Natural killer cell treated with Interleukin-12 subunit alpha and Interleukin-12 subunit beta and Interleukin-15 and Interleukin-18, amount 100 ng/mL, for 72 hours (primary cell): ENCODE data around the gene ZMAT5. TPM values are rescaled to one million over a fixed set of nuclear protein-coding genes. Genes with fewer than 3 reads are reported as not detected.
"Not testable (repeated sequence)": the region's sequence is repeated elsewhere in the genome, so short reads cannot be mapped to it uniquely, and the experiment has no call there.

ENCODE experiments used
- ATAC-seq, 2 donors: fragments of 150-1000 bp; cut with Tn5 transposase in 1 of 2; sonication (Bioruptor Pico), chemical (Tn5 transposase) in 1 of 2; 2 replicates each; pipeline ENCODE4 v1.10.0; 2021
- DNase-seq: peaks from one replicate; pipeline ENCODE4 v3.0.0; 2022; ENCODE audit warnings: low spot score
- H3K27ac Mint-ChIP-seq, 2 donors: 1 replicate in 1 of 2; 2 replicates in 1 of 2; pipeline ENCODE4 v1.8.0; 2022; ENCODE audit warnings: mixed read lengths in 2 of 2, mild to moderate bottlenecking in 1 of 2, moderate library complexity in 1 of 2
- H3K27me3 Mint-ChIP-seq, 2 donors: 1 replicate in 1 of 2; 2 replicates in 1 of 2; pipeline ENCODE4 v1.8.0; 2022; ENCODE audit warnings: mixed read lengths in 2 of 2
- H3K36me3 Mint-ChIP-seq: one replicate; pipeline ENCODE4 v1.8.0; 2022; ENCODE audit warnings: mixed read lengths
- H3K4me1 Mint-ChIP-seq, 2 donors: 1 replicate in 1 of 2; 2 replicates in 1 of 2; pipeline ENCODE4 v1.8.0; 2022; ENCODE audit warnings: low read depth in 2 of 2, mixed read lengths in 2 of 2, mild to moderate bottlenecking in 1 of 2
- H3K4me3 Mint-ChIP-seq: one replicate; pipeline ENCODE4 v1.8.0; 2022; ENCODE audit warnings: mixed read lengths
- H3K9me3 Mint-ChIP-seq: 2 replicates; pipeline ENCODE4 v1.8.0; 2022; ENCODE audit warnings: mixed read lengths
- total RNA-seq, 2 donors: library from RNA; stranded (reverse); gene quantifications; one replicate each; pipeline ENCODE4 v1.2.3, GENCODE V29; 2022

Gene ZMAT5
- total RNA-seq, 2 donors from 2014 or later = 17.3 to 34.4 TPM

GRCh38 chr22:29754658-29755395 lies 12.0 kb downstream of the ZMAT5 start:
- not testable (repeated sequence) for H3K27ac Mint-ChIP-seq, H3K36me3 Mint-ChIP-seq, ATAC-seq, H3K4me3 Mint-ChIP-seq, H3K9me3 Mint-ChIP-seq, DNase-seq, H3K27me3 Mint-ChIP-seq
- H3K4me1 Mint-ChIP-seq = peaks cover 23 to 24% of the 10 kb centered on the region in 2 donors

GRCh38 chr22:29753808-29754657 lies 12.8 kb downstream of the ZMAT5 start:
- no peak for ATAC-seq

GRCh38 chr22:29751669-29752068 lies 15.1 kb downstream of the ZMAT5 start:
- no peaks in the 10 kb centered on the region for H3K36me3 Mint-ChIP-seq
- peaks cover 24 to 30% of the 10 kb centered on the region in 2 donors for H3K4me1 Mint-ChIP-seq
- ATAC-seq = no peak
- peak overlapping the region; percentile 81 to 95 for H3K27ac Mint-ChIP-seq
- no peaks in the 10 kb centered on the region for H3K9me3 Mint-ChIP-seq
- no peaks in the 10 kb centered on the region for H3K27me3 Mint-ChIP-seq
- no peak for DNase-seq
- no peak overlapping the region for H3K4me3 Mint-ChIP-seq

More at GRCh38 chr22:29753808-29754657, 12.8 kb downstream of the ZMAT5 start:
- no peaks in the 10 kb centered on the region for H3K36me3 Mint-ChIP-seq
- peak overlapping the region in 1 of 2 donors; percentile 95 for H3K27ac Mint-ChIP-seq
- peaks cover 24 to 27% of the 10 kb centered on the region in 2 donors for H3K4me1 Mint-ChIP-seq
- no peaks in the 10 kb centered on the region for H3K27me3 Mint-ChIP-seq
- DNase-seq = no peak
- no peaks in the 10 kb centered on the region for H3K9me3 Mint-ChIP-seq
- H3K4me3 Mint-ChIP-seq = no peak overlapping the region

DNA sequence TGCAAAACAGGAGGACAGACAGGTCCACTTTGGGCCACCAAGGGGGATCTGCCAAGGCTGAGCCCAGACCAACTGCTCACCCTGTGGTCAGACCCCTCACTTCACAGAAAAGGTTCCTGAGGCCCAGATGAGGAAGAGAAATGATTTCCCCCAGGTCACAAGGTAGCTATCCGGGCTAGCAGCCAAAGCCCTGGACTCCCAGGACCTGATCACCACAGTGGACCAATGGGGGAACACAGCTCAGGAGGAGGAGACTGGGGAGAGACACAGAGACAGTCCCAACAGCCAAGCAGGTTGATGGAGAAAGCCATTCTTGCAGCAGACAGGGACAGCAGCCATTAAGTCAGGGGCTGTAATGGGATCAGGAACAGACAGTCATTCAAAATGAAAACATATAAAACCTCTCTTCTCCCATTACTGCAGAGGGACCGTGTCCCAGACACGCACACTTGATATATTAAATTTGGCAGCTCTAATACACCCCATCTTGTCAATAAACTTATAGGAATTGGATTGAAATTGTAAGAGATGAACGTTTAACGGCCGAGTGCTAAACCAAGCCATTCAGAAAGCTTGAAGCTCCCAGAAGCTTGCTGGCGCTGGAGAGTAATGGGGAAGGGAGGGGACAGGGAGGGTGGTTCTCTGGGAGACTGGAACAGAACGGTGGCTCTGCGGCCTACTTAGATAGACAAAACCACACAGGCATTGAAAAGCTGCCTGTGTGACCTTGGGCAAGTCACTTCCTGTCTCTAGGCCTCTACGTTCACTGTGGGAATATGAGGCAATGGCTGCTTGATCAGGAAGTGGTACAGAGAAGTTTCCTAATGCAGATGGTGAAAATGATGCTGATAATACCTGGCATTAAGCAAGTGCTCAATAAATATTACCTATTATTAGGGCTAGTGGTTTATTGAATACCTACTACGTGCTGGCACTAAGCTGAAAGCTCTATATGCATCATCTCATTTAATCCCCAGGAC lies 16.0 kb downstream of the ZMAT5 start:
- Mint-ChIP-seq H3K4me1 (peaks cover 24 to 30% of the 10 kb centered on the region in 2 donors), H3K27me3 (no peaks in the 10 kb centered on the region), H3K9me3 (no peaks in the 10 kb centered on the region), H3K4me3 (no peak overlapping the region), H3K27ac (peak overlapping the region; percentile 81 to 95), H3K36me3 (no peaks in the 10 kb centered on the region)
- DNase-seq (peak; percentile 76), ATAC-seq (peak; percentile 88 to 89)

GRCh38 chr22:29750029-29750428 lies 16.8 kb downstream of the ZMAT5 start:
- Mint-ChIP-seq H3K36me3 (peaks cover 4% of the 10 kb centered on the region), H3K27ac (peak overlapping the region; percentile 81 to 95), H3K4me3 (no peak overlapping the region), H3K27me3 (no peaks in the 10 kb centered on the region), H3K4me1 (peaks cover 24 to 30% of the 10 kb centered on the region in 2 donors), H3K9me3 (no peaks in the 10 kb centered on the region)
- ATAC-seq (no peak), DNase-seq (no peak)

DNA sequence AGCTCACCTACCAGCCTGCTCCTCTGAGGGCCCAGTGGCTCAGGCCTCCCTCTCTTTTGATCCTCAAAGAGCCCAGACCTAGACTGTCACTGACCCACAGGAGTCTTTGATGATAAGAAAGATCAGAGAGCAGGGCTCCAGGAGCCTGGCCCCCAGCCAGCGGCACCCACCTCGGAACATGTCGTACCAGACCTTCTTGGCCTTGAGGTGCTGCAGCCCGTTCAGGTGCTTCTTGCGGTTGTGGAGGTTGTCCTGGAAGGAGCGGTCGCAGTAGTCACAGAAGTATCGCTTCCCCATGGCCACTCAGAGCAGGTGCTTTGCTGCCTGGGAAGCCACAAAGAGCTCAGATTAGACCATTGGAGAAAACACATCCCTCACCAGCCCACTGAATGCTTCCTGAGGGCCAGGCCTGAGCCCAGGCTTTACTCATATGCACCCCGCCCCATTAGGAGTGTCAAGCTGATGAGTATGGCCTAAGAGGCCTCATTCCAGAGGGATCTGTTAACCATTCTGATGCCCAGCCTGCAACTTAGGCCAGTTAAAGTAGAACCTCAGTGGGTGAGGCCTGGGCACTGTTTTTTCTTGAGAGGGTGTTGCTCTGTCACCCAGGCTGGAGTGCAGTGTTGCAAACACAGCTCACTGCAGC lies 18.4 kb downstream of the ZMAT5 start:
- Mint-ChIP-seq H3K4me1 (peaks cover 24 to 30% of the 10 kb centered on the region in 2 donors), H3K4me3 (no peak overlapping the region), H3K27ac (no peak overlapping the region), H3K36me3 (peaks cover 4% of the 10 kb centered on the region), H3K9me3 (no peaks in the 10 kb centered on the region), H3K27me3 (no peaks in the 10 kb centered on the region)
- ATAC-seq (no peak), DNase-seq (no peak)

DNA sequence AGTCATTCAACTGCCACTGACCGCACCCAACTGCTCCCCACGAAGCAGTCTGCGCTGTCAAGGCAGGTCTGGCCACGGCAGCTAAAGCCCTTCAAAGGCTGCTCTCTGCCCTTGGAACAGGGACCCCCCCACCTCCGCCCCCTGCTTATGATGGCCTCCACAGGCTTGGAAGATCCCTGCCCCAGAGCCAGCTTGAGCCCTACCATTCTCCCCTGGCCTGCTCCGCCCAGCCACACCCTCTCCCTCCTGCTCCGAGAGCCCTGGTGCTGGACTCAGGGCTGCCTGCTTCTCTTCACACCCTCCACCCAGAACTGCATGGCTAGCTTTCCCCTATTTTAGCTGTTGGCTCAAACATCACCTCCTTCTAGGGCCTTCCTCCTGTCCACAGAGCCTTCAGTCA lies 19.0 kb downstream of the ZMAT5 start:
- no peaks in the 10 kb centered on the region for H3K27me3 Mint-ChIP-seq
- H3K9me3 Mint-ChIP-seq = no peaks in the 10 kb centered on the region
- peaks cover 4% of the 10 kb centered on the region for H3K36me3 Mint-ChIP-seq
- DNase-seq (no peak), ATAC-seq (no peak)
- H3K4me1 Mint-ChIP-seq = peaks cover 24 to 30% of the 10 kb centered on the region in 2 donors
- no peak overlapping the region for H3K4me3 Mint-ChIP-seq
- H3K27ac Mint-ChIP-seq = no peak overlapping the region

DNA sequence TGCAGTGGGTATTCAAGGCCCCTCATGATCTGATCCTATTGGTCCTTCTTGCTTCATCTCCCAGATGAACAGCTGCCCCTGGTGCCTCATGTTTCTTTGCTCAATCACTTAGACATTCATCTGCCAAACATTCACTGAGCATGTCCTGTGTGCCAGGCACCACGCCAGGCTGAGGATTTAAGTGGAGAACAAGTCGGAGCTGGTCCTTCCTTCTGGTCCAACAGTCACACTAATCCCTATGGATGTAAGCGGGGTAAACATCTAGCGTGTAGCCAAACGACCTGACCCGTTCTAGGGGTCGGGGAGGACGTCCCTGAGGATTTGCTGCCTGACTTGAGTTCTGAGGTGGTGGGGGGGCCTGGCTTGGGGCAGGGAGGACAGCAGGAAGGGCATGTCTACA lies 21.9 kb downstream of the ZMAT5 start:
- ATAC-seq = no peak
- Mint-ChIP-seq H3K4me3 (no peak overlapping the region), H3K27me3 (no peaks in the 10 kb centered on the region), H3K36me3 (peaks cover 4% of the 10 kb centered on the region), H3K27ac (no peak overlapping the region), H3K4me1 (peaks cover under 1 to 10% of the 10 kb centered on the region in 2 donors), H3K9me3 (no peaks in the 10 kb centered on the region)
- no peak for DNase-seq

- ATAC-seq (no peak), DNase-seq (no peak)
- Mint-ChIP-seq H3K27ac (no peak overlapping the region), H3K4me3 (no peak overlapping the region), H3K27me3 (no peaks in the 10 kb centered on the region), H3K36me3 (peaks cover 4% of the 10 kb centered on the region), H3K4me1 (no peaks in the 10 kb centered on the region), H3K9me3 (no peaks in the 10 kb centered on the region)
Observed at GRCh38 chr22:29742326-29742725, 24.5 kb downstream of the ZMAT5 start.

DNA sequence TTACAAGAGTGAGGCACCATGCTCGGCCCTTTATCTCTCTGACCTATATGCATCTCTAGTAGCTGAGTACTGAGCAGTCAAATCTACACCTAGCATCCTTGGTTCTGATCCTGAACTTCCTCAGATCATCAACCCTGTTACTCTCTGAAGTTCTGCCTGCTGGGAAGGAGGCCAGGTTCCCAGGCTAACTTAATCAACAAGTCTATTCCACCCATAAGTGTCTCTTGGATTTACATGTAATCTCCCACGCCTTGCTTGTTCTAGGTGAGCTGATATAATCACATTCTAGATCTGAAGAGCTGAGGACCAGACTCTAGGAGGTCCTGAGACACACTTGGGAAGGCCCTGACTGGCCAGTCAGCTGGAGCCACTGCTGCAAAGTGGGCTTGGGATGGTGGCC lies 24.9 kb downstream of the ZMAT5 start:
- ATAC-seq (no peak), DNase-seq (no peak)
- no peak overlapping the region for H3K27ac Mint-ChIP-seq
- H3K4me1 Mint-ChIP-seq = no peaks in the 10 kb centered on the region
- H3K27me3 Mint-ChIP-seq = no peaks in the 10 kb centered on the region
- no peak overlapping the region for H3K4me3 Mint-ChIP-seq
- peaks cover 4% of the 10 kb centered on the region for H3K36me3 Mint-ChIP-seq
- no peaks in the 10 kb centered on the region for H3K9me3 Mint-ChIP-seq

GRCh38 chr22:29740216-29740615 lies 26.6 kb downstream of the ZMAT5 start:
- DNase-seq (no peak), ATAC-seq (no peak)
- Mint-ChIP-seq H3K4me1 (no peaks in the 10 kb centered on the region), H3K27ac (no peak overlapping the region), H3K9me3 (no peaks in the 10 kb centered on the region), H3K36me3 (no peaks in the 10 kb centered on the region), H3K4me3 (no peak overlapping the region), H3K27me3 (no peaks in the 10 kb centered on the region)

DNA sequence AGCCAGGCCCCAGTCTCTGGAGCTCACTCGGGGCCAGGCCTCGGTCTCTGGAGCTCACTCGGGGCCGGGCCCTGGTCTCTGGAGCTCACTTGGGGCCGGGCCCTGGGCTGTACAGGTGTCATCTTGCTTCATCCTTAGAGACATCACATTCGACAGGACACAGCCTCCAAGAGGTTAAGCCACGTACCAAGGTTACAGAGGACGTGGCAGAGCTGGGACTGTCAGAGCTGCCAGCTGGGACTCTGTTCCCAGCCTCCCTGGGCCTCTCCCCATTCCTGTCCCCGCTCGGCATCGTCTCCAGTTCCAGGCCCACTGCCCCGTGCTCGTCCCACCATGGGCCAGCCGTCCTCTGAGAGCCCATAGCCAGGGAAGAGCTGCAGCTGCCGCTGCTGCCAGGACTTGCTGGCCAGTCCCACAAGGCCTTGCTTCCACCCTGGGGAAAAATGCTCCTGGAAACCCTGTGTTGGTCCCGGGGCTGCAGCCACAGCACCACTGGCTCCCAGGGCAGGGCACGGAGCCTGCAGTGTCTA lies 27.4 kb downstream of the ZMAT5 start:
- peak in 1 of 2 donors; percentile 12 for ATAC-seq
- no peak for DNase-seq
- no peak overlapping the region for H3K27ac Mint-ChIP-seq
- no peaks in the 10 kb centered on the region for H3K27me3 Mint-ChIP-seq
- no peak overlapping the region for H3K4me3 Mint-ChIP-seq
- no peaks in the 10 kb centered on the region for H3K4me1 Mint-ChIP-seq
- no peaks in the 10 kb centered on the region for H3K36me3 Mint-ChIP-seq
- H3K9me3 Mint-ChIP-seq = no peaks in the 10 kb centered on the region
